ENCODE results near the gene IL32. TPM values are rescaled to one million over a fixed set of nuclear protein-coding genes. Genes with fewer than 3 reads are reported as not detected.
A peak's percentile ranks its signal among the peaks of the same experiment; 100 is the strongest.

IL32 gene
- total RNA-seq, 4 donors from 2014 or later: 2.6 to 39.0 (median 21.6) TPM

- 81 to 100% methylated on average over 2 to 5 of the region's 6 CpGs for WGBS, 2 donors (ENCODE audit: low coverage in 1 of 2)
- no peak overlapping the region for H3K27ac ChIP-seq
- TF ChIP-seq CTCF (IDR thresholded peaks at IDR 0.05) (no peak), POLR2A (IDR thresholded peaks at IDR 0.05) (no peak), EP300 (IDR thresholded peaks at IDR 0.05) (no peak), POLR2AphosphoS5 (IDR thresholded peaks at IDR 0.05) (no peak)
- ATAC-seq: no peak
- H3K27me3 ChIP-seq: peaks cover 97% of the 10 kb centered on the region
- peaks cover 0 to 18% (median 4%) of the 10 kb centered on the region in 3 donors for H3K4me1 ChIP-seq
- no peaks in the 10 kb centered on the region for H3K36me3 ChIP-seq
- no peak overlapping the region for H3K4me3 ChIP-seq
- H3K9me3 ChIP-seq: no peaks in the 10 kb centered on the region
Observed at GRCh38 chr16:3096362-3096761, 30.9 kb downstream of the IL32 start.

GRCh38 chr16:3097266-3097665, 31.8 kb downstream of the IL32 start:
- ATAC-seq: no peak
- Histone ChIP-seq H3K27me3 (peaks cover 97% of the 10 kb centered on the region), H3K4me1 (peaks cover 0 to 21% (median 4%) of the 10 kb centered on the region in 3 donors), H3K9me3 (no peaks in the 10 kb centered on the region), H3K27ac (no peak overlapping the region), H3K4me3 (no peak overlapping the region), H3K36me3 (no peaks in the 10 kb centered on the region)
- TF ChIP-seq EP300 (IDR thresholded peaks at IDR 0.05) (no peak), POLR2AphosphoS5 (IDR thresholded peaks at IDR 0.05) (no peak), CTCF (IDR thresholded peaks at IDR 0.05) (no peak), POLR2A (IDR thresholded peaks at IDR 0.05) (no peak)
- 33 to 47% methylated on average over 3 to 5 of the region's 8 CpGs for WGBS, 2 donors (ENCODE audit: low coverage in 1 of 2)

GRCh38 chr16:3098459-3099394, 33.3 kb downstream of the IL32 start, which contains the start of gene ZSCAN10:
TSS of gene ZSCAN10 (minus strand) at chr16:3099294. CDS start at chr16:3092937, 6,357 bp downstream.
- Histone ChIP-seq H3K9me3 (no peaks in the 10 kb centered on the region), H3K4me3 (peak within 1 kb of the TSS in 1 of 2 donors; percentile 28), H3K4me1 (peaks cover 0 to 21% (median 4%) of the 10 kb centered on the region in 3 donors), H3K36me3 (no peaks in the 10 kb centered on the region), H3K27ac (peak within 1 kb of the TSS in 1 of 4 donors; percentile 23), H3K27me3 (peaks cover 85% of the 10 kb centered on the region)
- TF ChIP-seq POLR2A (IDR thresholded peaks at IDR 0.05): no peak
- no peak for TF ChIP-seq POLR2AphosphoS5 (IDR thresholded peaks at IDR 0.05)
- no peak for TF ChIP-seq EP300 (IDR thresholded peaks at IDR 0.05)
- no peak for TF ChIP-seq CTCF (IDR thresholded peaks at IDR 0.05)
- no peak for ATAC-seq
- WGBS, 2 donors (ENCODE audit: low coverage in 1 of 2): 32 to 37% methylated on average over 5 to 7 of the region's 21 CpGs

- peaks cover 78% of the 10 kb centered on the region for H3K27me3 ChIP-seq
- no peaks in the 10 kb centered on the region for H3K9me3 ChIP-seq
- 40 to 79% methylated on average over 1 to 3 of the region's 5 CpGs for WGBS, 2 donors (ENCODE audit: low coverage in 1 of 2)
- H3K36me3 ChIP-seq: no peaks in the 10 kb centered on the region
- no peak for ATAC-seq
- H3K4me3 ChIP-seq: no peak overlapping the region
- no peak overlapping the region for H3K27ac ChIP-seq
- TF ChIP-seq POLR2A (IDR thresholded peaks at IDR 0.05) (no peak), POLR2AphosphoS5 (IDR thresholded peaks at IDR 0.05) (no peak), CTCF (IDR thresholded peaks at IDR 0.05) (no peak), EP300 (IDR thresholded peaks at IDR 0.05) (no peak)
- H3K4me1 ChIP-seq: peaks cover 0 to 21% (median 4%) of the 10 kb centered on the region in 3 donors
Observed at GRCh38 chr16:3099395-3099731, 33.9 kb downstream of the IL32 start.

All from gastroesophageal sphincter (tissue), 4 donors.